Keratinocyte (primary cell): ENCODE data around the gene NAALADL2. TPM values are rescaled to one million over a fixed set of nuclear protein-coding genes. Genes with fewer than 3 reads are reported as not detected.
"Not testable (repeated sequence)": the region's sequence is repeated elsewhere in the genome, so short reads cannot be mapped to it uniquely, and the experiment has no call there.

ENCODE experiments used
- DNase-seq: peaks from one replicate; pipeline ENCODE4 v3.0.0-alpha.2; 2011; ENCODE audit warnings: low read depth, missing footprints, low spot score
- FAIRE-seq: peaks from 2 replicates; lab custom pipeline; 2011; peaks lifted over from hg19 to GRCh38; lab: Jason Lieb, UNC
- H2AFZ ChIP-seq: 2 replicates; pipeline ENCODE4 v1.6.0; 2012; ENCODE audit warnings: low read length, control low read depth, inconsistent platforms; ENCODE audit not compliant: control insufficient read depth
- H3K27ac ChIP-seq: 2 replicates; pipeline ENCODE4 v1.5.1; 2011; ENCODE audit warnings: low read length; ENCODE audit not compliant: control insufficient read depth, insufficient read depth
- H3K27me3 ChIP-seq: 3 replicates; pipeline ENCODE4 v1.6.0; 2011; ENCODE audit warnings: low read length; ENCODE audit not compliant: control insufficient read depth, insufficient read depth; ENCODE audit errors: extremely low read depth
- H3K36me3 ChIP-seq, 2 experiments: 2 replicates in 1 of 2; 3 replicates in 1 of 2; pipeline ENCODE4 v1.5.1; 2011; ENCODE audit warnings: low read length in 2 of 2, mild to moderate bottlenecking in 1 of 2; ENCODE audit not compliant: control insufficient read depth in 2 of 2, insufficient read depth in 2 of 2; ENCODE audit errors: extremely low read depth in 1 of 2
- H3K4me1 ChIP-seq: 3 replicates; pipeline ENCODE4 v1.5.1; 2011; ENCODE audit warnings: low read length; ENCODE audit not compliant: control insufficient read depth, insufficient read depth; ENCODE audit errors: extremely low read depth
- H3K4me2 ChIP-seq: 3 replicates; pipeline ENCODE4 v1.6.0; 2011; ENCODE audit warnings: low read depth, low read length; ENCODE audit not compliant: control insufficient read depth, insufficient read depth; ENCODE audit errors: extremely low read depth
- H3K4me3 ChIP-seq, 3 experiments: fragments of 200-600 bp in 1 of 3; sonication (generic) in 1 of 3; 2 replicates in 2 of 3; 3 replicates in 1 of 3; pipeline ENCODE4 v1.5.1; 2011 to 2016; ENCODE audit warnings: low read length in 3 of 3, mild to moderate bottlenecking in 3 of 3, control low read depth in 2 of 3, inconsistent platforms in 1 of 3, low read depth in 1 of 3, mixed read lengths in 1 of 3, mixed run types in 1 of 3, moderate library complexity in 1 of 3; ENCODE audit not compliant: control insufficient read depth in 2 of 3, insufficient read depth in 2 of 3; ENCODE audit errors: extremely low read depth in 1 of 3
- H3K79me2 ChIP-seq: 2 replicates; pipeline ENCODE4 v1.6.0; 2012; ENCODE audit warnings: low read length; ENCODE audit not compliant: control insufficient read depth, insufficient read depth
- H3K9ac ChIP-seq: 3 replicates; pipeline ENCODE4 v1.6.0; 2011; ENCODE audit warnings: low read length; ENCODE audit not compliant: control insufficient read depth, insufficient read depth; ENCODE audit errors: extremely low read depth
- H3K9me1 ChIP-seq: 3 replicates; pipeline ENCODE4 v1.6.0; 2011; ENCODE audit warnings: low read length; ENCODE audit not compliant: control insufficient read depth, insufficient read depth; ENCODE audit errors: extremely low read depth
- H3K9me3 ChIP-seq: 2 replicates; pipeline ENCODE4 v1.5.1; 2012; ENCODE audit warnings: low read depth, low read length; ENCODE audit not compliant: control insufficient read depth
- H4K20me1 ChIP-seq: 3 replicates; pipeline ENCODE4 v1.6.0; 2011; ENCODE audit warnings: low read length; ENCODE audit not compliant: control insufficient read depth, insufficient read depth; ENCODE audit errors: extremely low read depth
- EZH2 ChIP-seq: IDR thresholded peaks from one replicate; pipeline ENCODE4 v1.6.1; 2012; ENCODE audit warnings: inconsistent platforms, mild to moderate bottlenecking, low read length, moderate library complexity
- dilution Hi-C: fragments of 300-500 bp; cut with MboI; formaldehyde crosslinking; loops from one replicate; pipeline ENCODE4 v1.7.0; 2020; ENCODE audit warnings: low sequenced_read_pairs; ENCODE audit not compliant: extremely low pct_ligation_motif_present
- polyA plus RNA-seq, 5 experiments: library from polyadenylated mRNA; depleted of rRNA in 3 of 5; stranded (reverse) in 3 of 5; stranded (forward) in 1 of 5; unstranded in 1 of 5; fragments of >200 nt; gene quantifications; 1 replicate in 1 of 5; 2 replicates in 3 of 5; 3 replicates in 1 of 5; pipeline versions ENCODE4 v1.2.1 to v1.2.3, GENCODE V29; 2011 to 2012; ENCODE audit warnings: missing spikeins in 2 of 5, low read depth in 1 of 5, low replicate concordance in 1 of 5
- TF ChIP-seq, protein P1 (sequence below), 3 experiments: IDR thresholded peaks in 1 of 3; conservative IDR thresholded peaks in 1 of 3; optimal IDR thresholded peaks in 1 of 3; 2 replicates in 2 of 3; 3 replicates in 1 of 3; pipeline versions ENCODE3 to v1.5.1; 2011; ENCODE audit warnings: low read length in 3 of 3, mild to moderate bottlenecking in 3 of 3, moderate library complexity in 2 of 3, control low read depth in 1 of 3, inconsistent platforms in 1 of 3; ENCODE audit not compliant: insufficient read depth in 2 of 3; ENCODE audit errors: extremely low read depth in 1 of 3

The NAALADL2 gene
- polyA plus RNA-seq, 1 donor (not counting 4 experiments of a cell fraction or from before 2014, with no cell fraction given), result 0.75 TPM

- TF ChIP-seq, protein P1, sequence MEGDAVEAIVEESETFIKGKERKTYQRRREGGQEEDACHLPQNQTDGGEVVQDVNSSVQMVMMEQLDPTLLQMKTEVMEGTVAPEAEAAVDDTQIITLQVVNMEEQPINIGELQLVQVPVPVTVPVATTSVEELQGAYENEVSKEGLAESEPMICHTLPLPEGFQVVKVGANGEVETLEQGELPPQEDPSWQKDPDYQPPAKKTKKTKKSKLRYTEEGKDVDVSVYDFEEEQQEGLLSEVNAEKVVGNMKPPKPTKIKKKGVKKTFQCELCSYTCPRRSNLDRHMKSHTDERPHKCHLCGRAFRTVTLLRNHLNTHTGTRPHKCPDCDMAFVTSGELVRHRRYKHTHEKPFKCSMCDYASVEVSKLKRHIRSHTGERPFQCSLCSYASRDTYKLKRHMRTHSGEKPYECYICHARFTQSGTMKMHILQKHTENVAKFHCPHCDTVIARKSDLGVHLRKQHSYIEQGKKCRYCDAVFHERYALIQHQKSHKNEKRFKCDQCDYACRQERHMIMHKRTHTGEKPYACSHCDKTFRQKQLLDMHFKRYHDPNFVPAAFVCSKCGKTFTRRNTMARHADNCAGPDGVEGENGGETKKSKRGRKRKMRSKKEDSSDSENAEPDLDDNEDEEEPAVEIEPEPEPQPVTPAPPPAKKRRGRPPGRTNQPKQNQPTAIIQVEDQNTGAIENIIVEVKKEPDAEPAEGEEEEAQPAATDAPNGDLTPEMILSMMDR (optimal IDR thresholded peaks at IDR 0.05 in 1 of 3, IDR thresholded peaks at IDR 0.05 in 1 of 3, conservative IDR thresholded peaks at IDR 0.05 in 1 of 3; ENCODE audit: extremely low read depth in 1 of 3, insufficient read depth in 2 of 3, low read length in 3 of 3), result no peak
- TF ChIP-seq EZH2, result no peak
- Histone ChIP-seq H3K9me1 (no peaks in the 10 kb centered on the region), H3K79me2 (no peaks in the 10 kb centered on the region), H3K36me3 (no peaks in the 10 kb centered on the region), H3K9ac (no peak overlapping the region), H2AFZ (no peak overlapping the region), H3K27ac (no peak overlapping the region), H3K4me1 (no peaks in the 10 kb centered on the region), H3K9me3 (no peaks in the 10 kb centered on the region), H4K20me1 (no peaks in the 10 kb centered on the region), H3K27me3 (no peaks in the 10 kb centered on the region), H3K4me2 (no peak overlapping the region), H3K4me3 (no peak overlapping the region)
- dilution Hi-C loops, result no loop called here
- DNase-seq (no peak), FAIRE-seq (no peak)
These were observed 304.6 kb downstream of the NAALADL2 start for GRCh38 chr3:175163686-175164085.

DNA sequence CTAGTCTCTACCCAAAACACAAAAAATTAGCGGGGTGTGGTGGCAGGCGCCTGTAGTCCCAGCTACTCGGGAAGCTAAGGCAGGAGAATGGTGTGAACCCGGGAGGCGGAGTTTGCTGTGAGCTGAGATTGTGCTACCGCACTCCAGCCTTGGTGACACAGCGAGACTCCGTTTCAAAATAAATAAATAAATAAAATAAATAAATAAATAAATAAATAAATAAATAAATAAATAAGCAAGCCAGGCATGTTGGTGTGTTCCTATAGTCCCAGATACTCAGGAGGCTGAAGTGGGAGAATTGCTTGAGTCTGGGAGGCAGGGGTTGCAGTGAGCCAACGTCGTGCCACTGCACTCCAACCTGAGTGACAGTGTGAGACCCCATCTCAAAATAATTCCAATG, 314.0 kb downstream of the NAALADL2 start:
- dilution Hi-C loops, H4K20me1 ChIP-seq, H3K36me3 ChIP-seq, DNase-seq, FAIRE-seq, H3K27ac ChIP-seq, H3K79me2 ChIP-seq, H3K9ac ChIP-seq, H3K4me1 ChIP-seq, H3K9me3 ChIP-seq, H3K9me1 ChIP-seq, H3K4me2 ChIP-seq, H3K4me3 ChIP-seq, H2AFZ ChIP-seq, H3K27me3 ChIP-seq: not testable (repeated sequence)

- dilution Hi-C loops, result no loop called here
- H3K9ac ChIP-seq, result no peak overlapping the region
- no peaks in the 10 kb centered on the region for H3K79me2 ChIP-seq
- FAIRE-seq, result no peak
- H3K4me1 ChIP-seq, result no peaks in the 10 kb centered on the region
- no peaks in the 10 kb centered on the region for H3K27me3 ChIP-seq
- no peak overlapping the region for H3K4me2 ChIP-seq
- no peaks in the 10 kb centered on the region for H3K9me1 ChIP-seq
- no peaks in the 10 kb centered on the region for H3K36me3 ChIP-seq
- no peak overlapping the region for H2AFZ ChIP-seq
- H3K4me3 ChIP-seq, result no peak overlapping the region
- no peaks in the 10 kb centered on the region for H4K20me1 ChIP-seq
- no peak for TF ChIP-seq EZH2
- TF ChIP-seq, protein P1 (optimal IDR thresholded peaks at IDR 0.05 in 1 of 3, IDR thresholded peaks at IDR 0.05 in 1 of 3, conservative IDR thresholded peaks at IDR 0.05 in 1 of 3; ENCODE audit: extremely low read depth in 1 of 3, insufficient read depth in 2 of 3, low read length in 3 of 3), result no peak
- H3K27ac ChIP-seq, result no peak overlapping the region
- no peaks in the 10 kb centered on the region for H3K9me3 ChIP-seq
- DNase-seq, result no peak
These were observed 317.4 kb downstream of the NAALADL2 start for GRCh38 chr3:175176556-175176955.
